OCI-M1 (cell line): Measurements from ENCODE around the gene NXNL1.

Experiments
- DNase-seq: peaks from one replicate; lab custom pipeline; 2025; lab: John Stamatoyannopoulos, UW

The NXNL1 gene

DNA sequence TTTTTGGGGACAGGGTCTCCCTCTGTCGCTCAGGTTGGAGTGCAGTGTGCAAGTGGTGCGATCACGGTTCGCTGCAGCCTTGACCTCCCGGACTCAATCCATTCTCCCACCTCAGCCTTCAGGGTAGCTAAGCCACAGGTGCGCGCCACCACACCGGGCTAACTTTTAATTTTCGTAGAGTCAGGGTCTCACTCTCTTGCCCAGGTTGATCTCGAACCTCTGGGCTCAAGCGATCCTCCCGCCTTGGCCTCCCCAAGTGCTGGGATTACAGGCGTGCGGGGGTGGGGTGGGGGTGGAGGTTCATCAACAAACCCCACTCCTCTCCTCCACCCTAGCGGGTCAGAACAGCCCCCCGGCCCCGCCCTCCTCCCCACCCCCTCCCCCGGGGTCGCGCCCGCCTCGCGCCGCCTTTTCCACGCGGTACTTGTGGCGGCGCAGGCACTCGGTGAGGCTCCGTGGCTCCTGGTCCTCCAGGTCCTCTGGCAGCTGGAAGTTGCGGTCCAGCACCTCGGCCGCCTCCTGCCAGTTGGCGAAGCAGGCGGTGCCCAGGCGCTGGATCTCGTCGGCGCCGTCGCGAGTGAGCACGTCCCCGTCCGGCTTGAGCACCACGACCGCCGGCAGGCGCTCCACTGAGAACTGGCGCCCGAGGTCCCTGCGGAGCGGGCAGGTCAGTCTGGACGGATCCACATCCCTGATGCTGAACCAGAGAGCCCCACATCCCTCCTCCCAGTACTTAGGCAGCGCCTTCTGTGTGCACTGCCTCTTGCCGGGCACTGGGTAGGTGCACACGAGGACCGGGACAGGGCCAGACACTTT is 5.2 kb downstream of the NXNL1 start:
- DNase-seq, result no peak

DNA sequence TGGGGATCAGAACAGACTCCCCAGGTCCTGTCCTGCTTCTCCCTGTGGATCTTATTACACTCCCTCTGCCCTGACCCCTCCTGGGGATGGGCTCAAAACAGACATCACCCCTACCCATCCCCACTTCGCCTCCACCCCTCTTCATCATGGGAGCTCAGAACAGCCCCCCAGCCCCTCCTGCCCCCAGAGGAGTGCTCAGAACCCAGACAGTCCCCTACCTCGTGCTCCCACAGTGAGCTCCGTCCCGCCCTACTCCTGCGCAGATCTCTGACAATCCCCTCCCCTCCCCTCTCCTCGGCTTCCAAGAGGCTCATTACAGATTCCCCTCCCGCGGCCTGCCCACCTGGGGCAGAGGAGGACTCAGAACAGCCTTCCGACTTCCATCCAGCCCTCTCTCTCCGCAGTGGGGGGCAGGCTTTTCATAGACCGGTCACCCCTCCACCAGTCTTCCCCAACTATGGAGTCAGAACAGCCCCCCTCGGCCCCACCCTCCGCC is 6.1 kb downstream of the NXNL1 start:
- no peak for DNase-seq

DNA sequence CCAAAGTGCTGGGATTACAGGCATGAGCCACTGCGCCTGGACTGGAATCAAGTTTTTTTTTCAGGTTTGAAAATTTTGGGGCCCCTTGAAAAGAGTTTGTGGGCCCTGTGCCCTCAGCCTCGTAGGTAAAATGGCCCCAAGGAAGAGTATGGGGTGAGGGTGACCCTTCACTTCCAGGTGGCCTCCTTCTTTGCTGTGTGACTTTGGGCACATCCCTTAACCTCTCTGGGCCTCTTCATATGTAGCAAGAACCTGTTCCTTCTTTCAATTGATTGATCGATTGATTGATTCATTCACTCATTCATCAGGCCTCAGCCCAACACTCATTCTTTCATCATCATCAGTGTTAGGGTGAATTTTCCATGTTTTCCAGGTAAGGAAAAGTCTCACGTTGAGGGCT is 8.9 kb downstream of the NXNL1 start:
- no peak for DNase-seq

DNA sequence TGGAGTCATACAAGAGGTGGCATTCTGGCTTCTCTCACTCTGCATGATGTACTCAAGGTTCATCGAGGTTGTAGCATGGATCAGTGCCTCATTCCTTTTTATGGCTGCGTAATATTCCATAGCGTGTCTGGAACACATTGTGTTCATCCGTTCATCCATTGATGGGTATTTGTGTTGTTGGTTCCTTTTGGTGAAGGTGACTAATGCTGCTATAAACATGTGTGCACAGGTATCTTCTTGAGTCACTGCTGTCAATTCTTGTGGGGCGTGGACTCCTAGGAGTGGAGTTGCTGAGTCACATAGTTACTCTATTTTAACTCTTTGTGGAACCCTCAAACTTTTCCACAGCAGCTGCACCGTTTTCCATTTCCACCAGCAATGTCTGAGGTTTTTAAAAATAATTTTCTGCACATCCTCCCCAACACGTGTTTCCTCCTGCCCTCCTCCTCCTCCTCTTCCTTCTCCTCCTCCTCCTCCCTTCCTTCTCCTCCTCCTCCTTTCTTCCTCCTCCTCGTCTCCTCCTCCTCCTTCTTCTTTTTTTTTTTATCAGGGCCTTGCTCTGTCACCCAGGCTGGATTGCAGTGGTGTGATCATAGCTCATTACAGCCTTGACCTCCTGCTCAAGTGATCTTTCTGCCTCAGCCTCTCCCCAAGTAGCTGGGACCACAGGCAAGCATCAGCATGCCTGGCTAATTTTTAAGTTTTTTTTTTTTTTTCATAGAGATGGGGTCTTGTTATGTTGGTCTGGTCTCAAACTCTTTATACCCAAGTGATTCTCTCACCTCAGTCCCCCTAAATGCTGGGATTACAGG is 10.3 kb downstream of the NXNL1 start:
- peak; percentile 43 for DNase-seq

DNA sequence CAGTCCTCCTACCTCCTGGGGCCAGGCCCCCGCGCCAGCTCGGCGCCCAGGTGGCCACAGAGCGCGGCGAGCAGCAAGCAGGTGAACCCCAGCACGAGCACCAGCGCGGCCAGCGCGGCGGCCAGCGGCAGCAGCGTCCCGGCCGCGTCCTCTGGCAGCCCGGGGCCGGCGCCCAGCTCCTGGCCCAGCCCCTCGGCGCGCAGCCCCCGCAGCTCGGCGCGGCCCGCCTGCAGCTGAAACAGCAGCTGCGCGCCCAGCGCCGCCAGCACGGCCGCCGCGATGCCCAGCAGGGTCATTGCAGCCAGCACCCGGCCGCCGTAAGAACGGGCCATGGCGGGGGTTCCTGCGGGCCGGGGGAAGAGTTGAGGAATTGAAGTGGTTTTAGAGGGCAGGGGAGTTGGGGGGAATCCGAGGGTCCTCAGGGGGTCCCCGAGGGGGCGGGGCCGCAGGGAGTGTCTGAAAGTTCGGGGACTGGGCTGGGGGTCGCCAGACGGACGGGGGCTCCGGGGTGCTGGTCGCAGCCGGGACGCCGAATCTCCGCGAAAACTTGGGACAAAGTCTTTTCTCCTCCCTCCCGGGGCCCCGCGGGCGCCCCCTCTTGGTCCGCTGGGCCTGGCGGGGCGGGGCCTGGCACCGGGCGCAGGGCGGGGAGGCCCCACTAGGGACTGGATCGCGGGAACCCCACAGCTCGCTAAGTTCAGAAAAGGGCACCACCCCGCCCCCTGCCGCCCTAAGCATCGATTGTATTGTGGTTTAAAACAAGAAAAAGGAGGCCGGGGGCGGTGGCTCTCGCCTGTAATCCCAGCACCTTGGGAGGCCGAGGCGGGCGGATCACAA is 12.4 kb downstream of the NXNL1 start, which contains the start of gene TMEM221:
Gene TMEM221, minus strand, starts transcription at position 538 of the 837 bp plus-strand sequence. Its CDS starts 206 bp downstream, at position 332.
- DNase-seq, result peak; percentile 48

DNA sequence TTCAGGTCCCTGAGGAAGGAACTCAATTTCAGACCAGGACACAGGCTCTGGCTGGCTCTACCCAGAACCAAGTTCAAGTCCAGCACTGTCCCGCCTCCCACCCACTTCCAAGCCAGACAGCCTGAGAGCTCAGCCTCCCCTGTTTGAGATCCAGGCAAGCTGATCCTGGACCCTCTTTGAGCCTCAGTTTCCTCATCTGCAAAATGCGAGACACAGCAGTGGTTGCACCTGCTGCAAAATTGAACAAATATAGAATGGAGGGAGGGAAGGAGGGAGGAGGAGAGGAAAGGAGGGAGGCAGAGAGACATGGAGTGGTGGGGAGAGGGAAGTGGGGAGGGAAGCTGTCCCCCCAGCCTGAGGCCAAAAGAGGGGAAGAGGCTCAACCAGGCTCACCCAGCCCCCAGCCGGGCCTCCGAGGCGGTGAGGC is 13.0 kb downstream of the NXNL1 start:
- no peak for DNase-seq

DNA sequence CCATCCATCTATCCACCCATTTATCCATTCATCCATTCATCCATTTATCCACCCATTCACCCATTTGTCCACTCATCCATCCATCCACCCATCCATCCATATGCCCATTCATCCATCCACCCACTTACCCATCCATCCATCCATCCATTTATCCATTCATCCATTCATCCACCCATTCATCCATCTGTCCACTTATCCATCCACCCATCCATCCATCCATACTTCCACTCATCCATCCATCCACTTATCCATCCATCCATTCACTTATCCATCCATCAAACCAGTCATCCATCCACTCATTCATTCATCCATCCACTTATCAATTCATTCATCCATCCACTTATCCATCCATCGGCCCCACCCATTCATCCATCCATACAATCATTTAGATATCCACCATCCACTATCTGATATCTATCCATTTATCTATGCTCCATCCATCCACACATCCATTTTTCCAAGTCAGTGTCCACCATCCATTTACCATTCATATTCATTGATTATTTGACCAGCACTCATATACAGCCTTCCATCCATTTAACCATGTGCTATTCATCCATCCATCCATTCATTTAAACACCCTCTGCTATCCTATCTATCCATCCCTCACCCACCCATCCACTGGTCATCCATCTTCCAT is 15.1 kb downstream of the NXNL1 start:
- DNase-seq, result no peak

DNA sequence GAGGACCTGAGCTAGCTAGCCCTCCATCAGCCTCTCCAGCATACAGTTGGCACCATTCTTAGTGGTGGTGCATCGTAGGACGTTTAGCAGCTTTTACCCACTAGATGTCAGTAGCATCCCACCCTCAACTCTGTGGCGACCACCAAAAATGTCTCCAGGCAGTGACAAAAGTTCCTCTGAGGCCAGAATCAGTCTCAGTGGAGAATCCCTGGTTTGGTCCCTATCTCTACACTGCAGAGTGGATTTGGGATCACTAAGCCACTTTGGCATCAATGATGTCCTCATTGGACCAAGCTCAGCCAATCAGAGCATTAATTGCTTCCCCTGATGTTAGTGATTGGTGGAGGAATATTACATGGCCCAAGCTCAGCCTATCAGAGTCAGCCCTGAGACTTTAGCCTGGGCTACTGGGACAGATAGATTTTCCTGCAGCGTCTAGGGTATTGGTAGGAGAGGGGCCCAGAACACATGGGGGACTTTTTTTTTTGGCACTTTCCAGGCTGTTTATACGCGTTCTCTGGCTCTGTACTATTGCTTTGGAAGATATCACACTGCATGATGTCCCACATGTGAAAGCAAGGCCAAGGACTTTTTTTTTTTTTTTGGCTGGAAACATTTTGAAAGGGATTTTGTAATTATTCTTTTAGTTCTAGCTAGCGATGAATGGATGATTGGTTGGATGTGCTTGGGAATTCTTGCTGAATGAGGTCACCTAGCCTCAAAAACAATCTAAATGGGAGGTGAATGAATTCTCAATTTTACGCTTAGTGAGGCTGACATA is 19.3 kb downstream of the NXNL1 start:
- peak; percentile 27 for DNase-seq

DNA sequence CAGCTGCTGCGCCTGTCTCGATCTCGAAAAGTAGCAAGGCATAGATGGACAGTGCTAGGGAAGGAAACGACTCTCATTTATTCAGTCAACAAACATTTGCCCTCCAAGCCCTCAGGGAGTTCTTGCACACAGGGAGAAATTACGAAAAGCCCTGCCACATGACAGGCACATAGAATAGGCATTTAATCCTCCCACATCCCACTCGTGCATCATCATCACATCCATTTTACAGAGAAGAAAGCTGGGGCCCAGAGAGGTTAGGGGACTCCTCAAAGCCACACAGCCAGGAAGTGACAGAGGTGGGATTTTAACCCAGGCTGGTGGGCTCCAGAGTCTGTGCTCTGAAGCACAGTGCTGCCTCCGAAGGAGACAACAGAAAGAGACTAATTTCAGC is 23.9 kb downstream of the NXNL1 start:
- no peak for DNase-seq

DNA sequence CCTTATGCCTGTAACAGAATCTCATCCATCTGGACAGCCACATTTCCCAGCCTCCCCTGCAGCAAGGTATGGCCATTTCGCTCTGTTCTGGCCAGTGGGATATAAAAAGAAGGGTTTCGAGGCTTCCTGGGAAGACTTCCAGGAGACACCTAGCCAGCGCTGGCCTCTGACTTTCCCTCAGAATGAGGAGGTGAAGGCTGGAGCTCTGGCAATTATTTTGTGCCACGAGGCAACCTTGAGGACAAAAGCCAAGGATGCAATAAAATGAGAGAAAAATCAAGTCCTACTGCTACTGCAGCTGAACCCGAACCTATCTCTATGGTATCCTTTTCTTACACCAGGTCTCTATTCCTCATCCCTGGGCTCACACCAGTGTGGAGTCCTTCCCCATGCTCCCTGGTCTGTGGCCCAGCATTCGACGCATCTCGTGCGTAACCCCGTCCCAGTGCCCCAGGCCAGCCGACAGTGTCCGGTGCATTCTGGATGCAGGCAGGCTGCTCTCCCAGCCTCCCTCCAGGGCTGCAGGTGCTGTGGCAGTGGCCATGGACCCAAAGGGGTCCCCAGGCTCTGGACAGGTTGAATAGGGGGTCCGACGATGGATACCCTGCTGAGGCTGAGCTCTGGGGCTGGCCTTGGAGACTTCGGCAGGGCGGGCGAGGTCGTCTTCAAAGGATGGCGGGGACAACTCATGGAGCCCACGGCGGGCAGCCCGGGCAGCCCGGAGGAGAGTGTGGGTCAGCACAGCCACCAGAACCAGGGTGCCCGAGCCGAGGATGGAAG is 24.4 kb downstream of the NXNL1 start:
- no peak for DNase-seq

DNA sequence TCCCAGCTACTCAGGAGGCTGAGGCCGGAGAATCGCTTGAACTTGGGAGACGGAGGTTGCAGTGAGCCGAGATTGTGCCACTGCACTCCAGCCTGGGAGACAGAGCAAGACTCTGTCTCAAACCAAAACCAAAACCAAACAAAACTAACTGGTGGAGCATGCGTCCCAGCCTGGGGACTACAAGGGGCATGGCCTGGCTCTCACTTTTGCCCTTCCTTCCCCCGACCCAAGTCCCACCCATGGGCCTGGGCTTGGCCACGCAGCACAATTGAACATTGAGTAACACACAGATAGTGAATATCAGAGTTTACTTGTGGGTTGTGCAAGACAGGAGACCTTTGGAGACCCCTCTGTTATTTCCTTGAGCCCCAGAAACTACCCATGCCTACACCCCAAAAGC is 25.5 kb downstream of the NXNL1 start:
- DNase-seq, result no peak

DNA sequence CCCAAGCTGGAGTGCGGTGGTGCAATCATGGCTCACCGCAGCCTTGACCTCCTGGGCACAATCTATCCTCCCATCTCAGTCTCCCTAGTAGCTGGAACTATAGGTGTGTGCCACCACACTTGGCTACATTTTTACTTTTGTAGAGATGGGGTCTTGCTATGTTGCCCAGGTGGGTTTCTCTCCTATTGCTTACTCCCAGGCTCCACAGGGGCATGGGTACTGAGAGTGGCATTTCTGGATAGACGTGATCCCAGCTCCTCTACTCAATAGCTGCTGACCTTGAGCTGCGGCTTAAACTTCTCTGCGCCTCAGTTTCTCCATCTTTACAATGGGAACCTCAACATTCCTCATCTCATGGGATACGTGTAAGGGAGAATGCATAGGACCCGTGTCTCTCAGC is 29.3 kb downstream of the NXNL1 start:
- no peak for DNase-seq

DNA sequence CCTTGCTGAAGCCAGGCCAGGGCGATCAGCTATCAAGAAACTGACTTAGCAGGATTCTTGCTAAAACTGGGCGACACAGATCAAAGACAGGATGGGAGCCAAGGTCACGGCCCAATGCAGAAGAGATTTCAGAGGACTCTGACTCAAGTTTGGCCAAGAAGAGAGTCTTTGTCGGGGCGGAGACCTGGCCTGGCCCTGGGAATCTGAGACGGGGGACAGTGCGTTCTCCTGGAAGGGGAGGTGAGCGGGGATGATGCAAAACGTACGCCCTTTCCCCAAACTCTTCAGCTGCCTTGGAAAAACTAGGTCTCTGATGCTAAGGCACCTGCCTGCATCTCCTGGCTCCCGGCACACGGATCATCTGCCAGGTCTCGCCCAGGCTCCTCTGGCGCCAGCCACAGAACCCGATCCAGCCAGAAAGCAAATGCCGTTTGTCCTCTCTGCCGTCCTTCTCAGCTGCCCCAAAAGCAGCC is 31.0 kb downstream of the NXNL1 start:
- no peak for DNase-seq

DNA sequence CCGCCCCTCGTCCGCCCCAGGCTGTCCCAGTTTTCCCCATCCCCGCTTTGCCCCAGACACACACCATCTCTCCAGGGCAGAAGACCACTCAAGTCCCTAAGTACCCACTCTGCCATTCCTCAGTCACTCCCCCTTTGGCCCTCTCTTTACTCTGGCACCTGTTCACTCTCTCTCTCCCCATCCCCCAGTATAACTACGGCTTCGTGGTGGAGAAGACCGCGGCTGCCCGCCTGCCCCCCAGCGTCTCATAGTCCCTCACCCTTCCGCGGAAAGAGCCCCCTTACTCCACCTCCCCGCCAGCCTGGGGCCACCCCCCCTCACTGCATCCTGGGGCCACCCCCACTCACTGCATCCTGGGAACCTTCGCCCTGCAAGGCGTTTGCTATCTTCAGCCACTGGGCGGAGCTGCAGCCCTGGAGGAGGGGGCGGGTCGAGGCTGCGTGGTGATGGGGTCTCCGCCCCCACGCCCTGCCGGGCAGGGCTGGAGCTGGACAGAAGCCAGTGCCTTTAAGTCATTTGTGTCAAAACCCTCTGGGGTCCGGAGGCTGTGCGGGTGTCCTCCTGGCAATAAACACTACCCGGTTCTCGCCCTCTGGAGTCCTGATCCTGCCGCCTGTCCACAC is 35.9 kb downstream of the NXNL1 start:
- peak; percentile 77 for DNase-seq

DNA sequence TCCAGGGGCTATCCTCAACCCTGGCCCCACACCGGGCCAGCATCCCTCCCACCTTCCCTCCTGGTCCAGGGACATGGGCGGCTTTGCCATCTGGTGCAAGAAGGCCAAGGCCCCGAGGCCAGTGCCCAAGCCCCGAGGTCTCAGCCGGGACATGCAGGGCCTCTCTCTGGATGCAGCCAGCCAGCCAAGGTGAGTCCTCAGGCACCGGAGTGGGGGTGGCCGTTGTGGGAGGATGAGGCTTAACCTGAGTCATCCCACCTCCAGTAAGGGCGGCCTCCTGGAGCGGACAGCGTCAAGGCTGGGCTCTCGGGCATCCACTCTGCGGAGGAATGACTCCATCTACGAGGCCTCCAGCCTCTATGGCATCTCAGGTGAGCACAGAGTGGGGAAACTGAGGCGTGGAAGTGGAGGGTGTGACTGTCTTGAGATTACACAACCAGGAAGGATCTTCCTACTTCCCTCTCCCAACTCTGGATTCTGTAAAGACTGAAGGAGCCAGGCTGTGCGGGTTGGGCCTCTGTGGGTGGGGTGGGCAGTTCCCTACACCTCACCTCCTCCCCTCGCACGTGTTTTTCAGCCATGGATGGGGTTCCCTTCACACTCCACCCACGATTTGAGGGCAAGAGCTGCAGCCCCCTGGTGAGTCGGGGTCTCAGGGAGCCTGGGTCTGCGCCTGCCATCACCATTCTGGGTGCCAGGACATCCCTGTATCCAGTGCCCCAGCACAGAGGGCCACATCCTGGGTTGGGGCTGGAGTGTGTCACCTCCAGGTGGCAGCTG is 37.1 kb downstream of the NXNL1 start:
- DNase-seq, result no peak

DNA sequence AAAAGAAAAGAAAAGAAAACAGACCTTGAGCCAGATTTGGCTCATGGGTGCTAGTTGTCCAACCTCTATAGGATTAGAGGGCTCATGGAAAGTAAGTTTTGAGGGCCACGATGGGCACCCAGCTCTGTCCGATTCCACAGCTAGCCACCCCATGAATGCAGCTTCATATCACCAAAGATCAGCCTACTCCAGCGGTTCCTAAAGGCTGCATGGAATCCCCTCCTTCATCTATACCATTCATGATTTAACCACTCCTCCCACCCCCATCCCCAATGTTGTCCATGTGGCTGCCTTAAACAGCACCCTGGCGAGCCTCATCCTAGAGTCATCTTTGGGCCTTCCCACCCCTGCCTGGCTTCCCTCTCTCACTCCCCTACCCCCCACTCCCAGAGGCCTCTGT is 38.8 kb downstream of the NXNL1 start:
- no peak for DNase-seq

DNA sequence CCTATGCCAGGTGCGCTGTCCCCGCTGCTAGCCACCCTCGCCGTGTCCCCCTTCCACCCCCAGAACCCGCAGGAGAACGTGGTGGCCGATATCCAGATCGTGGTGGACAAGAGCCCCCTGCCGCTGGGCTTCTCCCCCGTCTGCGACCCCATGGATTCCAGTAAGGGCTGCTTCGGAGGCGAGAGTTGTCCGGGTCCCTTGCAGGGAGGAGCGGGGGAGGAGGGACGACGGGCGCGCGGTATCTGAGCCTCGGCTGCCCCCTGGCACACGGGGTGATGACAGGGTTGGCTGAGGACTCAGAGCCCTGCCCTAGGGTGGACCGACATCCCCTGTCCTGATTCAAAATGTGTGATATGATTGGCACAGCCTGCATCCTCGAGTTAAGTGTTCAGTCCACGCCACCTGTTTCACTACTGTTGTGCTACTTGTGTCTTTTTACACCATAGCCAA is 40.2 kb downstream of the NXNL1 start:
- peak; percentile 59 for DNase-seq
